H1 (cell line): Measurements from ENCODE around the gene TRAK1. TPM values are rescaled to one million over a fixed set of nuclear protein-coding genes. Genes with fewer than 3 reads are reported as not detected.

Experiments used
- CTCF ChIA-PET: fragments of 300-600 bp; sonication (Branson Sonifier 250); formaldehyde crosslinking; loops from one replicate; lab custom pipeline; 2021; ENCODE audit not compliant: partially characterized antibody; lab: Charles Lee
- POLR2A ChIA-PET: fragments of 300-600 bp; sonication (Branson Sonifier 250); formaldehyde crosslinking; loops from one replicate; lab custom pipeline; 2021; ENCODE audit warnings: inconsistent platforms; ENCODE audit not compliant: partially characterized antibody; lab: Charles Lee
- DNase-seq, 2 experiments: peaks; one replicate each; pipeline versions ENCODE4 v3.0.0 to v3.0.0-alpha.2; 2010 to 2022; ENCODE audit warnings: low spot score in 2 of 2, low read depth in 1 of 2, mixed read lengths in 1 of 2
- FAIRE-seq: peaks from 2 replicates; lab custom pipeline; 2011; peaks lifted over from hg19 to GRCh38; lab: Jason Lieb, UNC
- H2AFZ ChIP-seq: 2 replicates; pipeline ENCODE4 v1.8.1; 2012; ENCODE audit warnings: low read length, inconsistent platforms
- H2AK5ac ChIP-seq: 2 replicates; pipeline ENCODE4 v1.6.1; 2013; ENCODE audit warnings: low read depth, low read length
- H2BK120ac ChIP-seq: replicated peaks from 2 replicates; pipeline ENCODE3; 2013; ENCODE audit warnings: low read depth, low read length, inconsistent platforms
- H2BK12ac ChIP-seq: 2 replicates; pipeline ENCODE4 v1.6.1; 2013; ENCODE audit warnings: low read depth, low read length
- H2BK15ac ChIP-seq: 2 replicates; pipeline ENCODE4 v1.6.1; 2013; ENCODE audit warnings: low read length
- H2BK20ac ChIP-seq: 2 replicates; pipeline ENCODE4 v1.6.1; 2013; ENCODE audit warnings: low read length
- H2BK5ac ChIP-seq: 2 replicates; pipeline ENCODE4 v1.6.1; 2013; ENCODE audit warnings: low read depth, low read length
- H3K14ac ChIP-seq: 2 replicates; pipeline ENCODE4 v1.6.1; 2013; ENCODE audit warnings: inconsistent platforms; ENCODE audit not compliant: insufficient read length
- H3K18ac ChIP-seq: 2 replicates; pipeline ENCODE4 v1.6.1; 2013; ENCODE audit warnings: low read length; ENCODE audit errors: extremely low read depth
- H3K23ac ChIP-seq: 2 replicates; pipeline ENCODE4 v1.6.1; 2013; ENCODE audit warnings: inconsistent platforms; ENCODE audit not compliant: insufficient read length
- H3K23me2 ChIP-seq: 2 replicates; pipeline ENCODE4 v1.6.1; 2013; ENCODE audit warnings: low read depth, low read length
- H3K27ac ChIP-seq: 2 replicates; pipeline ENCODE4 v1.6.1; 2011; ENCODE audit warnings: low read depth, low read length, inconsistent platforms
- H3K27me3 ChIP-seq, 4 experiments: replicated peaks in 1 of 4; 1 replicate in 1 of 4; 2 replicates in 3 of 4; pipeline versions ENCODE4 v1.6.1 to v1.8.1; 2011 to 2013; ENCODE audit warnings: low read length in 3 of 4, mild to moderate bottlenecking in 3 of 4, inconsistent platforms in 2 of 4, mixed read lengths in 2 of 4, moderate library complexity in 1 of 4; ENCODE audit not compliant: control insufficient read depth in 3 of 4, insufficient read depth in 3 of 4; ENCODE audit errors: extremely low read depth in 1 of 4
- H3K36me3 ChIP-seq, 4 experiments: 2 replicates each; pipeline versions ENCODE4 v1.6.1 to v1.8.1; 2011 to 2013; ENCODE audit warnings: mild to moderate bottlenecking in 4 of 4, low read length in 3 of 4, moderate library complexity in 2 of 4, control low read depth in 1 of 4, inconsistent platforms in 1 of 4; ENCODE audit not compliant: insufficient read depth in 4 of 4, control insufficient read depth in 2 of 4
- H3K4ac ChIP-seq: replicated peaks from 2 replicates; pipeline ENCODE3; 2013; ENCODE audit warnings: low read length, low read depth, mixed read lengths, inconsistent platforms; ENCODE audit not compliant: insufficient read length
- H3K4me1 ChIP-seq, 4 experiments: replicated peaks in 1 of 4; 1 replicate in 1 of 4; 2 replicates in 3 of 4; pipeline versions ENCODE4 v1.6.1 to v1.8.1; 2011 to 2013; ENCODE audit warnings: low read length in 3 of 4, inconsistent platforms in 2 of 4, mixed read lengths in 1 of 4; ENCODE audit not compliant: insufficient read depth in 4 of 4, control insufficient read depth in 3 of 4
- H3K4me2 ChIP-seq, 2 experiments: 2 replicates each; pipeline versions ENCODE4 v1.6.1 to v1.8.1; 2011 to 2013; ENCODE audit warnings: low read depth in 2 of 2, low read length in 2 of 2, control low read depth in 1 of 2, inconsistent platforms in 1 of 2, mild to moderate bottlenecking in 1 of 2; ENCODE audit not compliant: insufficient read depth in 1 of 2
- H3K4me3 ChIP-seq, 4 experiments: fragments of 200-600, 300-600 bp in 1 of 4; sonication (generic), shearing (Covaris generic), sonication (Bioruptor Twin) in 1 of 4; 2 replicates each; pipeline versions ENCODE4 v1.5.1 to v1.8.1; 2011 to 2016; ENCODE audit warnings: low read length in 4 of 4, low read depth in 3 of 4, control low read depth in 2 of 4, inconsistent platforms in 2 of 4, mild to moderate bottlenecking in 2 of 4, mixed read lengths in 1 of 4, moderate library complexity in 1 of 4; ENCODE audit not compliant: insufficient read depth in 2 of 4; ENCODE audit errors: extremely low read depth in 1 of 4
- H3K56ac ChIP-seq: replicated peaks from 2 replicates; pipeline ENCODE3; 2013; ENCODE audit warnings: low read depth, mild to moderate bottlenecking, mixed read lengths, low read length, inconsistent platforms; ENCODE audit not compliant: insufficient read length
- H3K79me1 ChIP-seq: 2 replicates; pipeline ENCODE4 v1.6.1; 2013; ENCODE audit warnings: low read depth, low read length, control low read depth
- H3K79me2 ChIP-seq, 2 experiments: 2 replicates each; pipeline versions ENCODE4 v1.6.1 to v1.8.1; 2012 to 2013; ENCODE audit warnings: low read length in 2 of 2, mild to moderate bottlenecking in 2 of 2, inconsistent platforms in 1 of 2; ENCODE audit not compliant: insufficient read depth in 2 of 2, control insufficient read depth in 1 of 2
- H3K9ac ChIP-seq, 4 experiments: replicated peaks in 1 of 4; 1 replicate in 1 of 4; 2 replicates in 3 of 4; pipeline versions ENCODE4 v1.6.1 to v1.8.1; 2011 to 2013; ENCODE audit warnings: low read depth in 3 of 4, low read length in 3 of 4, control low read depth in 2 of 4, mild to moderate bottlenecking in 2 of 4, moderate library complexity in 2 of 4, inconsistent platforms in 1 of 4; ENCODE audit errors: extremely low read depth in 1 of 4
- H3K9me3 ChIP-seq, 2 experiments: 2 replicates each; pipeline versions ENCODE4 v1.6.1 to v1.8.1; 2012 to 2013; ENCODE audit warnings: mild to moderate bottlenecking in 2 of 2, moderate library complexity in 2 of 2, control low read depth in 1 of 2, inconsistent platforms in 1 of 2, low read depth in 1 of 2, low read length in 1 of 2, mixed read lengths in 1 of 2; ENCODE audit not compliant: insufficient read depth in 2 of 2
- H4K20me1 ChIP-seq, 2 experiments: replicated peaks in 1 of 2; 2 replicates each; pipeline versions ENCODE3 to v1.8.1; 2011 to 2013; ENCODE audit warnings: inconsistent platforms in 2 of 2, low read length in 2 of 2, mild to moderate bottlenecking in 1 of 2; ENCODE audit not compliant: insufficient read depth in 2 of 2, control insufficient read depth in 1 of 2
- H4K5ac ChIP-seq: 2 replicates; pipeline ENCODE4 v1.6.1; 2013; ENCODE audit warnings: low read length, low read depth, mixed read lengths, inconsistent platforms; ENCODE audit not compliant: insufficient read length
- H4K8ac ChIP-seq: 2 replicates; pipeline ENCODE4 v1.8.0; 2013; ENCODE audit warnings: mild to moderate bottlenecking, moderate library complexity, low read length, inconsistent platforms; ENCODE audit not compliant: insufficient read depth; ENCODE audit errors: extremely low read depth
- H4K91ac ChIP-seq: replicated peaks from 2 replicates; pipeline ENCODE3; 2013; ENCODE audit warnings: low read length, mixed read lengths, inconsistent platforms; ENCODE audit not compliant: insufficient read length
- HDAC6 ChIP-seq: IDR thresholded peaks from one replicate; pipeline ENCODE4 v1.7.1; 2012; ENCODE audit warnings: low read depth, mild to moderate bottlenecking, inconsistent platforms, low read length, moderate library complexity
- JUND ChIP-seq: IDR thresholded peaks from 2 replicates; pipeline ENCODE4 v1.6.1; 2011; ENCODE audit warnings: mild to moderate bottlenecking, improper control_type of control experiment, low read length
- KDM1A ChIP-seq: fragments of 200-600, 300-600 bp; sonication (generic); IDR thresholded peaks from 2 replicates; pipeline ENCODE4 v1.7.1; 2016; ENCODE audit warnings: mild to moderate bottlenecking, low read length, borderline replicate concordance
- KDM4A ChIP-seq: IDR thresholded peaks from one replicate; pipeline ENCODE4 v1.7.1; 2012; ENCODE audit warnings: low read depth, mild to moderate bottlenecking, moderate library complexity, low read length, inconsistent platforms; ENCODE audit not compliant: severe bottlenecking
- SUZ12 ChIP-seq: fragments of 200-600 bp; sonication (generic); IDR thresholded peaks from 2 replicates; pipeline ENCODE4 v1.6.1; 2012; ENCODE audit warnings: mild to moderate bottlenecking, inconsistent platforms, low read length, moderate library complexity, mixed read lengths
- ZNF274 ChIP-seq: IDR thresholded peaks from 2 replicates; pipeline ENCODE4 v1.7.0; 2012; ENCODE audit warnings: low read length, borderline replicate concordance; ENCODE audit errors: extremely low read depth
- WGBS, 2 experiments: shearing (Covaris generic) in 1 of 2; methylation state at CpG; one replicate each; pipeline versions ENCODE4 v1.1.6 to v1.1.7; 2013 to 2015; ENCODE audit warnings: low lambda C conversion rate in 2 of 2, mixed read lengths in 2 of 2, inconsistent platforms in 1 of 2, low coverage in 1 of 2, missing lambda C conversion rate in 1 of 2; ENCODE audit not compliant: insufficient replicate concordance in 2 of 2, insufficient coverage in 1 of 2, insufficient read length in 1 of 2; ENCODE audit errors: extremely low coverage in 1 of 2, missing lambda C conversion rate in 1 of 2; 5-methylcytosine and 5-hydroxymethylcytosine counted together
- polyA plus RNA-seq, 7 experiments: library from polyadenylated mRNA; depleted of rRNA in 3 of 7; stranded (reverse) in 5 of 7; unstranded in 2 of 7; fragments of >200 nt in 5 of 7; fragments of 200-250 nt in 2 of 7; gene quantifications; 1 replicate in 5 of 7; 2 replicates in 1 of 7; 4 replicates in 1 of 7; pipeline versions ENCODE4 v1.2.1 to v1.2.3, GENCODE V29; 2011 to 2013; ENCODE audit warnings: missing spikeins in 2 of 7, mixed read lengths in 2 of 7
- total RNA-seq: library from RNA; stranded (reverse); fragmentation: NEBNext Ultra II Directional; extraction: Animal tissue kit (Norgen Biotek cat#: 25700); gene quantifications from 2 replicates; pipeline ENCODE4 v1.2.1, GENCODE V29; 2021
- TF ChIP-seq, protein P1 (sequence below): IDR thresholded peaks from 2 replicates; pipeline ENCODE4 v1.6.1; 2012; ENCODE audit warnings: low read length, inconsistent platforms

The TRAK1 gene
- total and polyA plus RNA-seq, 2 of the 8 experiments (the other 6 are each of a cell fraction or from before 2014, with no cell fraction given) = 21.3 to 32.7 TPM

DNA sequence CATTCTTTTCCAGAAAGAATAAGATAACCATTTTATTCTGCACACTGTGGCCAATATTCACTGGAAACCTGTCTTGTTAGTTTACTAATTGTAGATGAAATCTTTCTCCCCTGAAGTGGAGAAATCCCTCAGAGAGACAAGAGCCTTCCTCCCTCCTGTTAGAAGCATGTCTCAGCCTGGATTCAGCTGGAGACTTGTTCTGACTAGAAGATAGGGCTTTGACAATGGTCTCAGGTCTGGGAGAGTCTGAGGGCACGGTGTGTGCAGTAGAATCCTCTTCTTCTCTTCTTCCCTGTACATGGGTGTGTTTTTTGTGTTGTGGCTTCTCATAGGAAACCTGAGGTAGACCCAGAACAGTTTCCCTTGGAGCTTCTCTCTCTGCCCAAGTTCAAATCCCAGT, 154.9 kb downstream of the TRAK1 start:
- FAIRE-seq (no peak), DNase-seq (no peak)
- POLR2A ChIA-PET = no interaction called here
- H3K4me3 ChIP-seq = no peak overlapping the region
- no peak overlapping the region for H2BK5ac ChIP-seq
- CTCF ChIA-PET = interaction anchor here (0.8 to 7.2 kb wide), 13 partner anchors 14 to 302 kb away, joined by 3 to 193 read pairs (median 8); no protein-coding TSS in a partner anchor
- no peaks in the 10 kb centered on the region for H3K23me2 ChIP-seq
- H3K23ac ChIP-seq = no peak overlapping the region
- H2BK120ac ChIP-seq = no peak overlapping the region
- no peak overlapping the region for H2BK15ac ChIP-seq
- H3K79me1 ChIP-seq = no peaks in the 10 kb centered on the region
- H3K9me3 ChIP-seq = no peaks in the 10 kb centered on the region
- H3K27ac ChIP-seq = no peak overlapping the region
- H3K27me3 ChIP-seq = no peaks in the 10 kb centered on the region
- 67% methylated on average over 1 of the region's 1 CpG; no CpG with 5 or more reads in 1 of the 2 experiments for WGBS, 2 experiments
- no peaks in the 10 kb centered on the region for H4K20me1 ChIP-seq
- no peak overlapping the region for H3K9ac ChIP-seq
- H2AFZ ChIP-seq = no peak overlapping the region
- no peaks in the 10 kb centered on the region for H3K4me1 ChIP-seq
- no peak overlapping the region for H2BK20ac ChIP-seq
- H3K14ac ChIP-seq = no peak overlapping the region
- no peak overlapping the region for H4K8ac ChIP-seq
- H3K4me2 ChIP-seq = no peak overlapping the region
- no peaks in the 10 kb centered on the region for H3K36me3 ChIP-seq
- no peak overlapping the region for H4K91ac ChIP-seq
- no peak overlapping the region for H2AK5ac ChIP-seq
- H3K4ac ChIP-seq = no peak overlapping the region
- no peaks in the 10 kb centered on the region for H3K79me2 ChIP-seq
- H3K56ac ChIP-seq = no peak overlapping the region
- H3K18ac ChIP-seq = no peak overlapping the region
- no peak overlapping the region for H2BK12ac ChIP-seq
- H4K5ac ChIP-seq = no peak overlapping the region
- TF ChIP-seq SUZ12 (no peak), KDM1A (no peak), JUND (no peak), HDAC6 (no peak), KDM4A (no peak), ZNF274 (no peak)
- TF ChIP-seq, protein P1, sequence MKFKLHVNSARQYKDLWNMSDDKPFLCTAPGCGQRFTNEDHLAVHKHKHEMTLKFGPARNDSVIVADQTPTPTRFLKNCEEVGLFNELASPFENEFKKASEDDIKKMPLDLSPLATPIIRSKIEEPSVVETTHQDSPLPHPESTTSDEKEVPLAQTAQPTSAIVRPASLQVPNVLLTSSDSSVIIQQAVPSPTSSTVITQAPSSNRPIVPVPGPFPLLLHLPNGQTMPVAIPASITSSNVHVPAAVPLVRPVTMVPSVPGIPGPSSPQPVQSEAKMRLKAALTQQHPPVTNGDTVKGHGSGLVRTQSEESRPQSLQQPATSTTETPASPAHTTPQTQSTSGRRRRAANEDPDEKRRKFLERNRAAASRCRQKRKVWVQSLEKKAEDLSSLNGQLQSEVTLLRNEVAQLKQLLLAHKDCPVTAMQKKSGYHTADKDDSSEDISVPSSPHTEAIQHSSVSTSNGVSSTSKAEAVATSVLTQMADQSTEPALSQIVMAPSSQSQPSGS = no peak
